ENCODE results near the gene RIOX2.

RIOX2 gene

DNA sequence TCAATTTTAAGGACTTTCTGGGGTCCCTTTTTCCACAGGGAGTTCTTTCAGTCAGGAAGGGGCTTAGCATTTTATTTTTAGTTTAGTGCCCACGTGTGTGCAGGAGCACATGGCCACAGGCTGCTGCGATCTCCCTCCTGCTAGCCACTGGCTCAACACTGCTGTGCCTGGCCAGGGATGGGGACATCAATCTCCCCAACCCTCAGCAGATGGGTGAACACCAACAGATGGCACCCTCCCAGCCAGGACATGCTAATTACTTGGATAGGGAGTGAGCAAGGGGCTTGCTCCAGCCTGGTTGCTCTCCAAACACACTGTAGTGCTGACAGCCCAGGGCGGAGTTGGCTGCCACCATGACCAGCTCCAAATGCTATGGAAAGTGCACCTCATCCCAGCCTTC is 7.4 kb upstream of the RIOX2 start:
- no peak overlapping the region for H3K4me3 ChIP-seq (replicated peaks; ENCODE audit: low read depth, low read length)
- TF ChIP-seq, protein P1, sequence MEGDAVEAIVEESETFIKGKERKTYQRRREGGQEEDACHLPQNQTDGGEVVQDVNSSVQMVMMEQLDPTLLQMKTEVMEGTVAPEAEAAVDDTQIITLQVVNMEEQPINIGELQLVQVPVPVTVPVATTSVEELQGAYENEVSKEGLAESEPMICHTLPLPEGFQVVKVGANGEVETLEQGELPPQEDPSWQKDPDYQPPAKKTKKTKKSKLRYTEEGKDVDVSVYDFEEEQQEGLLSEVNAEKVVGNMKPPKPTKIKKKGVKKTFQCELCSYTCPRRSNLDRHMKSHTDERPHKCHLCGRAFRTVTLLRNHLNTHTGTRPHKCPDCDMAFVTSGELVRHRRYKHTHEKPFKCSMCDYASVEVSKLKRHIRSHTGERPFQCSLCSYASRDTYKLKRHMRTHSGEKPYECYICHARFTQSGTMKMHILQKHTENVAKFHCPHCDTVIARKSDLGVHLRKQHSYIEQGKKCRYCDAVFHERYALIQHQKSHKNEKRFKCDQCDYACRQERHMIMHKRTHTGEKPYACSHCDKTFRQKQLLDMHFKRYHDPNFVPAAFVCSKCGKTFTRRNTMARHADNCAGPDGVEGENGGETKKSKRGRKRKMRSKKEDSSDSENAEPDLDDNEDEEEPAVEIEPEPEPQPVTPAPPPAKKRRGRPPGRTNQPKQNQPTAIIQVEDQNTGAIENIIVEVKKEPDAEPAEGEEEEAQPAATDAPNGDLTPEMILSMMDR (IDR thresholded peaks at IDR 0.05; ENCODE audit: low read depth, low read length, missing control alignments): no peak
- DNase-seq (ENCODE audit: extremely low read depth, low read depth): no peak

DNA sequence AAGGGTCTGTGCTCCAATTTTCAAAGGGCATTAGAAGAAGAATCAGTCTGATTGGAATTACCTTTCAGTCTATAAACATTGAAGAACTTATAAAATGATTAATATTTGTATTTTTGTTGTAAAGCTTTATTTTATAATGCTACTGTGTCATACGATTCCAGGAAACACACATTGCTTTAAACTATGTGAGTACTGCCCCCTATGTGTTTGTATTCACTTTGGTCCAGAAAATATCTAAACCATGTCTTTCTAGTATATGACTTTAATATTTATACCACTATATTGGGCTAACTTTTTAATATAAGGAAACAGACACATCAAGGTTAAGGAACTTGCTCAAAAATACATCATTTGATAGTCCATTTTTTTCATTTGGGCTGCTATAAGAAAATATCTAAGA is 3.2 kb upstream of the RIOX2 start:
- TF ChIP-seq, protein P1 (IDR thresholded peaks at IDR 0.05; ENCODE audit: low read depth, low read length, missing control alignments): no peak
- no peak overlapping the region for H3K4me3 ChIP-seq (replicated peaks; ENCODE audit: low read depth, low read length)
- DNase-seq (ENCODE audit: extremely low read depth, low read depth): no peak

DNA sequence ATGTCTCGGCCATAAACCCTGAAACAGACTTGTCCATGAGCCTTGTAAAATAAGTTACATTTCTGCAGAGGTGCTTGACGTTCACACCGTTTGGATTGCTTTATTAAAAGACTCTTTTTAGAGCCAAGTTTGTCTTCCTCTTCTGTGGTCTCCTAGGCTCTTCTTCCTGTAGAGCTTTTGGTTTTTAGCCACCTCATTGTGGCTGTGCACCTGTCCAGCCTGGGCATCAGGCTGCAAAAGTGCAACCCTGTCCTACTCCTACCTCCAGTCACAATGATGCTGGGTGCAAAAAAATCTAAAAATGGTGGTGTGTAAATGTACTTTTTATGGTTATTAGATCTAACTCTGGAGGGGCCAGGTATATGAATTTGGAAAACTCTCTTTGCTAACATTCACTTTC is 2.8 kb upstream of the RIOX2 start:
- DNase-seq (ENCODE audit: extremely low read depth, low read depth): no peak
- no peak overlapping the region for H3K4me3 ChIP-seq (replicated peaks; ENCODE audit: low read depth, low read length)
- TF ChIP-seq, protein P1 (IDR thresholded peaks at IDR 0.05; ENCODE audit: low read depth, low read length, missing control alignments): no peak

DNA sequence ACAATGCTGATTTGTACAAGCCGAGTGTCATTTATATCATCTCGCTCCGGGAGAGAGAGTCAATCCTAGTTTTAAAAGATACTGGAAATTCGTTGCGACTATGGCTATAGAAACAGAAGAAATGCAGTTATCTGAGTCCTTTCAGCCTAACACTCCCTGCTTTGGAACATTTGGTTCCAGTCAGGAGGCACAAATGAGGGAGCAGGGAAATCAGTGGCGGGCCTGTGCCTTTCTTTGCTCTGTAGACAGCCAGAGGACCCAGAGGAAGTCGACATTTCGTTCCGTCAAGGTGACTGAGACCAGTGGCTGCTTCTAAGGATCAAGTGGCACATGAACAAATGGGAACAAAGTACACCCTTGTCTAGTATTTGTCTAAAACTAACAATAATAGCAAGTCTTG is 745 bp upstream of the RIOX2 start:
- H3K4me3 ChIP-seq (replicated peaks; ENCODE audit: low read depth, low read length): peak overlapping the region; percentile 50
- TF ChIP-seq, protein P1 (IDR thresholded peaks at IDR 0.05; ENCODE audit: low read depth, low read length, missing control alignments): no peak

DNA sequence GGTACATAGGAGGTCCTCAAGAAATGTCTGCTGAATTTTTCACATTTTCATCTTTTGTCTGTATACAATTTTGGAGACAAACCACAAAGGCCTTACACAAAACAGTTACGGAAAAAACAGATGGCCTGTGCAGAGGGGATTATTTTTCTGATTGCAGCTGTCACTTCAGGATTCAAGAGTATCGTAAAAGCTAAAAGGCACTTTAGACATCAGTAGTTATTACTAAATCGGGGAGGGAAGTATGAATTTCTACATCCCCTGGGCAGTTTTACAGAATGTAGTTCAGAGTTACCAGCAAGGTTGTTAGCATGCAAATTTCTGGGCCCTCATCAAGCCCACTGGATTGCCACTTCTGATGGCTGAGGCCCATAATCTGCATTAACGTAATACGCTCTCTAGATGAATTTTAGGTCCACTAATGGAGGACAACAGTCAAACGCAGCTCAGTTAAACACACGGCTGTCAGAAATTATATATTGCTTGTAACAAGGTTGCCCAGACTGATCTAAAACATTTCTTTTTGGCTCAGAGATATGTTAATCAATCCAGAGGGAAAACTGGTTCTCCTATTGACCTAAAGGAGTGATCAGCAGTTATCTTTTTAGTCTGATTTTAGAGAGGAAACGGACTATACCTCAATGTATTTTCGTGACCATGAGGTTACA is 1.1 kb downstream of the RIOX2 start:
- H3K4me3 ChIP-seq (replicated peaks; ENCODE audit: low read depth, low read length): peak overlapping the region; percentile 50
- TF ChIP-seq, protein P1 (IDR thresholded peaks at IDR 0.05; ENCODE audit: low read depth, low read length, missing control alignments): no peak
- DNase-seq (ENCODE audit: extremely low read depth, low read depth): no peak

More for the DNA sequence above, 745 bp upstream of the RIOX2 start:
- no peak for DNase-seq (ENCODE audit: extremely low read depth, low read depth)

DNA sequence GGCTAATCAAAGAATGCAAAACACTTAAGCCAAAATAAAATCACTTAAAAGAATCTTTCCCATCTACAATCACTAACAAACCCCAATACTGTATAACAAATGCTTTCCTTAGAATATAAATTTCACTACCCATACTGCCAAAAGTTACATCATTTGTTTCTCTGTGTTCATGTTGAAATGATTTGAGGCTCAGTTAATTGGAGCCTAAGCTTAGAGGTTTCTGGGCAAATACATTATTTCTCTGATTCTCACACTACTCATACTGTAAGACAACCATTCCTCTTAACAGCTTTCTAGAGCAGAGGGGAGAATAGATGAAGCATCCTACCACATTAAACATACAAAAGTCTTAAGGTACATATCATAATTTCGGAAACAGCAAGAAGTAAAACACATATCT is 2.1 kb downstream of the RIOX2 start:
- DNase-seq (ENCODE audit: extremely low read depth, low read depth): no peak
- TF ChIP-seq, protein P1 (IDR thresholded peaks at IDR 0.05; ENCODE audit: low read depth, low read length, missing control alignments): no peak
- peak overlapping the region; percentile 50 for H3K4me3 ChIP-seq (replicated peaks; ENCODE audit: low read depth, low read length)

DNA sequence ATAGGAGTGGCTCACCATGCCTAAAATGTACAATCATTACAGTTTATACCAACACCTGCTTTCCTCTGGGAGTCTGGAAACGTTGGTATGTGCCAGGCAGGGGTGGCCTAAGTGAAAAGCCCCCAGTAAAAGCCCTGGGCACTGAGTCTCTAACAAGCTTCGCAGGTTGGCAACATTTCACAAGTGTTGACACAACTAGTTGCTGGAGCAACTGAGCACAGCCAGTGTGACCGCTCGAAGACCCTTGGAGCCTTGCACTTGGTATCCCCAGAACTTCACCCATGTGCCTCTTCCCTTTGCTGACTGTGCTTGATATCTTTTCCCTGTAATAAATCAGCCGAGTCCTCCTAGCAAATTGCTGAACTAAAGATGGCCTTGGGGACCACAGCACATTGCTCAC is 2.7 kb downstream of the RIOX2 start:
- no peak for DNase-seq (ENCODE audit: extremely low read depth, low read depth)
- TF ChIP-seq, protein P1 (IDR thresholded peaks at IDR 0.05; ENCODE audit: low read depth, low read length, missing control alignments): no peak
- H3K4me3 ChIP-seq (replicated peaks; ENCODE audit: low read depth, low read length): peak overlapping the region; percentile 50
